HEK293T (cell line): ENCODE results near the gene ARR3.
"Not testable (repeated sequence)": the region's sequence is repeated elsewhere in the genome, so short reads cannot be mapped to it uniquely, and the experiment has no call there.

Experiments
- CTCF ChIA-PET: fragments of 350-600 bp; formaldehyde crosslinking; extraction: SDS; loops from one replicate; lab custom pipeline; 2021; ENCODE audit warnings: antibody characterized with exemption, inconsistent platforms; lab: Yijun Ruan, JAX
- POLR2A ChIA-PET: fragments of 350-600 bp; formaldehyde crosslinking; extraction: SDS; loops from one replicate; lab custom pipeline; 2020; ENCODE audit warnings: antibody characterized with exemption, inconsistent platforms; lab: Yijun Ruan, JAX
- DNase-seq: peaks from one replicate; pipeline ENCODE4 v3.0.0; 2012; ENCODE audit warnings: mixed read lengths; ENCODE audit errors: extremely low spot score
- ARNT ChIP-seq: fragments of 450-650 bp; IDR thresholded peaks from 2 replicates; pipeline ENCODE4 v1.6.1; 2017; ENCODE audit warnings: mild to moderate bottlenecking
- BHLHE40 ChIP-seq: fragments of 450-650 bp; IDR thresholded peaks from 2 replicates; pipeline ENCODE4 v1.6.1; 2016; ENCODE audit warnings: mild to moderate bottlenecking, moderate library complexity, borderline replicate concordance
- CTBP1 ChIP-seq: fragments of 450-650 bp; IDR thresholded peaks from 2 replicates; pipeline ENCODE4 v1.6.1; 2016; ENCODE audit warnings: borderline replicate concordance
- ELF4 ChIP-seq: fragments of 450-650 bp; IDR thresholded peaks from 2 replicates; pipeline ENCODE4 v1.6.1; 2017; ENCODE audit warnings: antibody characterized with exemption
- FOXA1 ChIP-seq: fragments of 450-650 bp; IDR thresholded peaks from 2 replicates; pipeline ENCODE4 v1.6.1; 2016; ENCODE audit warnings: mild to moderate bottlenecking
- FOXK2 ChIP-seq: fragments of 450-650 bp; IDR thresholded peaks from 2 replicates; pipeline ENCODE4 v1.6.1; 2016; ENCODE audit warnings: mild to moderate bottlenecking
- FOXM1 ChIP-seq: fragments of 450-650 bp; IDR thresholded peaks from 2 replicates; pipeline ENCODE4 v1.6.1; 2017; ENCODE audit warnings: mild to moderate bottlenecking, borderline replicate concordance
- HDGF ChIP-seq: fragments of 450-650 bp; IDR thresholded peaks from 2 replicates; pipeline ENCODE4 v1.6.1; 2017; ENCODE audit warnings: antibody characterized with exemption, borderline replicate concordance
- L3MBTL2 ChIP-seq: fragments of 450-650 bp; conservative IDR thresholded peaks from 2 replicates; pipeline ENCODE4 v1.6.1; 2016; ENCODE audit warnings: mild to moderate bottlenecking
- LEF1 ChIP-seq: fragments of 450-650 bp; IDR thresholded peaks from 2 replicates; pipeline ENCODE4 v1.6.1; 2017; ENCODE audit warnings: mild to moderate bottlenecking, borderline replicate concordance
- NFRKB ChIP-seq: fragments of 450-650 bp; IDR thresholded peaks from 2 replicates; pipeline ENCODE4 v1.6.1; 2016; ENCODE audit warnings: mild to moderate bottlenecking, moderate library complexity
- PKNOX1 ChIP-seq: fragments of 450-650 bp; IDR thresholded peaks from 2 replicates; pipeline ENCODE4 v1.6.1; 2016
- SP1 ChIP-seq: fragments of 450-650 bp; IDR thresholded peaks from 2 replicates; pipeline ENCODE4 v1.6.1; 2017
- SUZ12 ChIP-seq: fragments of 450-650 bp; IDR thresholded peaks from 2 replicates; pipeline ENCODE4 v1.6.1; 2016; ENCODE audit warnings: mild to moderate bottlenecking
- TARDBP ChIP-seq: fragments of 450-650 bp; IDR thresholded peaks from 2 replicates; pipeline ENCODE4 v1.6.1; 2016
- ZNF384 ChIP-seq: fragments of 450-650 bp; IDR thresholded peaks from 2 replicates; pipeline ENCODE4 v1.6.1; 2016

Gene ARR3

GRCh38 chrX:70234355-70234754 lies 33.8 kb upstream of the ARR3 start, which contains the start of gene AWAT1:
AWAT1 (plus strand) TSS chrX:70234655; CDS start chrX:70234696, 41 bp downstream.
- ChIA-PET CTCF (no interaction called here), POLR2A (no interaction called here)
- TF ChIP-seq FOXM1: no peak
- no peak for TF ChIP-seq FOXK2
- no peak for TF ChIP-seq L3MBTL2
- no peak for TF ChIP-seq ARNT
- TF ChIP-seq SP1: no peak
- no peak for TF ChIP-seq FOXA1
- TF ChIP-seq BHLHE40: no peak
- TF ChIP-seq HDGF: no peak
- TF ChIP-seq LEF1: no peak
- no peak for TF ChIP-seq ZNF384
- no peak for TF ChIP-seq CTBP1
- no peak for TF ChIP-seq PKNOX1
- no peak for TF ChIP-seq NFRKB
- TF ChIP-seq ELF4: no peak
- DNase-seq: no peak

- no peak for DNase-seq
- CTCF ChIA-PET: no interaction called here
- no peak for TF ChIP-seq SP1
- POLR2A ChIA-PET: no interaction called here
These were observed 27.4 kb upstream of the ARR3 start for GRCh38 chrX:70240751-70241150.

- TF ChIP-seq NFRKB (no peak), FOXK2 (no peak), LEF1 (no peak), HDGF (no peak), FOXA1 (no peak), FOXM1 (no peak), ARNT (no peak), PKNOX1 (no peak), ZNF384 (no peak), L3MBTL2 (no peak), TARDBP (no peak), BHLHE40 (no peak), SP1 (no peak), CTBP1 (no peak), ELF4 (no peak), SUZ12 (no peak)
- POLR2A ChIA-PET: no interaction called here
- CTCF ChIA-PET: interaction anchor here (0.7 to 1.1 kb wide), 2 partner anchors 108 to 210 kb away, joined by 4 read pairs; partner anchors contain the start of gene IGBP1
- no peak for DNase-seq
These were observed 26.6 kb upstream of the ARR3 start for GRCh38 chrX:70241501-70241900.

- DNase-seq, POLR2A ChIA-PET, CTCF ChIA-PET: not testable (repeated sequence)
These were observed 24.5 kb upstream of the ARR3 start for GRCh38 chrX:70243601-70244000.

GRCh38 chrX:70244881-70245280 lies 23.3 kb upstream of the ARR3 start:
- no peak for DNase-seq
- TF ChIP-seq BHLHE40 (no peak), L3MBTL2 (no peak), TARDBP (no peak), HDGF (no peak), NFRKB (no peak), SUZ12 (no peak), FOXA1 (no peak), ARNT (no peak), ZNF384 (no peak), SP1 (no peak), LEF1 (no peak), PKNOX1 (no peak), ELF4 (no peak), FOXM1 (no peak)
- CTCF ChIA-PET: interaction anchor here (0.7 kb wide), 1 partner anchor 69 kb away, joined by 3 read pairs; no protein-coding TSS in a partner anchor
- POLR2A ChIA-PET: no interaction called here

- ChIA-PET POLR2A (no interaction called here), CTCF (no interaction called here)
- TF ChIP-seq BHLHE40 (no peak), FOXK2 (no peak), HDGF (no peak), CTBP1 (no peak), ELF4 (no peak), PKNOX1 (no peak), ARNT (no peak), SP1 (no peak), SUZ12 (no peak), ZNF384 (no peak), FOXA1 (no peak), L3MBTL2 (no peak), TARDBP (no peak), NFRKB (no peak)
- DNase-seq: no peak
These were observed 20.9 kb upstream of the ARR3 start for GRCh38 chrX:70247252-70247651.
